ENCODE results near the gene B4GALT7.
"Not testable (repeated sequence)": the region's sequence is repeated elsewhere in the genome, so short reads cannot be mapped to it uniquely, and the experiment has no call there.

The B4GALT7 gene

GRCh38 chr5:177610770-177611445, 11.0 kb downstream of the B4GALT7 start:
- no peak for DNase-seq

DNA sequence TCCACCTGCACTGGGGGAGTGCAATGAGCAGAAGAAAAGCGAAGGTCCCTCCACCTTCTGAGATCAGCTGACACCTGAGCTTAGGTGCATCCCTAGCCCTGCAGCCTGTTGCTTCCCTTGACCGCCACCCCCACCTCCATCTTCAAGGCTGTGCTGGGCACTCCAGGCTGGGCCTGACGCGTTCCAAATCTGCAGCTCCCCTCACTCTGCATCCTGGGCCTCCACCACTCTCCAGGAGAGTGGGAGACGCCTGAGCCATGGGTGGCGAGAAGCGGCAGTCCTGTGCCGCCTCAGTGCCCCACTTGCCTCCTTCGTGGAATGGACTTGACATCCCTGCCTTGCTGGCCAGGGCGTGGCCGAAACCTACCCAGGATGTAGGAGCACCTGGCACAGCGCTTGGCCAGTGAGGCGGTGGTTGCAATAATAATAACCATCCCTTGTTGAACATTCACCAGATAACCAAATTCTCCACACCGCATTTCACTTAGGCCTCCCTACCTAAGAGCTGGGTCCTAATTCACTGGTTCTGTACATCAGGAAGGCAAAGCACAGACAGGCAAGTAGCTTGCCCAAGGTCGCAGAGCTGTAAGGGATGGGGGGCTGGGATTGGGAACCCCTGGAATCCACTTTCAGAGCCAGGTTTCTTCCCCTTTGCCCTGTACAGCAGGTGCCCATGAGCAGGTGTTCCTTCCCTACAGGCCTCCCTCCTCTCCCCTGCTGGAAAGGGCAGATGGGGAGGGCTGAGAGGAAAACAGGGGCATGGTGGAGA, 11.7 kb downstream of the B4GALT7 start:
- DNase-seq, result no peak

- DNase-seq, result no peak
Observed at GRCh38 chr5:177612215-177612673, 12.3 kb downstream of the B4GALT7 start.

GRCh38 chr5:177620560-177620959, 20.6 kb downstream of the B4GALT7 start:
- no peak for DNase-seq

GRCh38 chr5:177624172-177624571, 24.2 kb downstream of the B4GALT7 start:
- not testable (repeated sequence) for DNase-seq

- not testable (repeated sequence) for DNase-seq
Observed at GRCh38 chr5:177630186-177630585, 30.3 kb downstream of the B4GALT7 start.

DNA sequence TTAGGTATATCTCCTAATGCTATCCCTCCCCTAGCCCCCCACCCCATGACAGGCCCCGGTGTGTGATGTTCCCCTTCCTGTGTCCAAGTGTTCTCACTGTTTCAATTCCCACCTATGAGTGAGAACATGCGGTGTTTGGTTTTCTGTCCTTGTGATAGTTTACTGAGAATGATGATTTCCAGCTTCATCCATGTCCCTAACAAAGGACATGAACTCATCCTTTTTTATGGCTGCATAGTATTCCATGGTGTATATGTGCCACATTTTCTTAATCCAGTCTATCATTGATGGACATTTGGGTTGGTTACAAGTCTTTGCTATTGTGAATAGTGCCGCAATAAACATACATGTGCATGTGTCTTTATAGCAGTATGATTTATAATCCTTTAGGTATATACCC, 35.0 kb downstream of the B4GALT7 start:
- not testable (repeated sequence) for DNase-seq

DNA sequence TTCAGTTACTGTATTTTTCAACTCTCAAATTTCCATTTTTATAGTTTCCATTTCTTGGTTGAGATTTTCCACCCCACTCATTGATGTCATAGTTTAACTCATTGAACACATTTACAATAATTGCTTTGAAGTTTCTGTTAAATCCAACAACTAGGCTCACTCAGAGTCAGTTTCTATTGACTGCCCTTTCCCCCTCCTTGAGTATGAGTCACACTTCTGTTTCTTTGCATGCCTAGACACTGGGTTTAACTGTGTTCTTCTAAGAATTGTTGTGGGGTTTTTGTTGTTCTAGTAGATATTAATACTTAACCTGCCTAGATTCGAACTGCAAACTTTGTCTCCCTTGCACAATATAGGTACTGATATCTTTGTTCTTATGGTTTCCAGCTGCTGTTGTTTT, 45.5 kb downstream of the B4GALT7 start:
- not testable (repeated sequence) for DNase-seq

DNA sequence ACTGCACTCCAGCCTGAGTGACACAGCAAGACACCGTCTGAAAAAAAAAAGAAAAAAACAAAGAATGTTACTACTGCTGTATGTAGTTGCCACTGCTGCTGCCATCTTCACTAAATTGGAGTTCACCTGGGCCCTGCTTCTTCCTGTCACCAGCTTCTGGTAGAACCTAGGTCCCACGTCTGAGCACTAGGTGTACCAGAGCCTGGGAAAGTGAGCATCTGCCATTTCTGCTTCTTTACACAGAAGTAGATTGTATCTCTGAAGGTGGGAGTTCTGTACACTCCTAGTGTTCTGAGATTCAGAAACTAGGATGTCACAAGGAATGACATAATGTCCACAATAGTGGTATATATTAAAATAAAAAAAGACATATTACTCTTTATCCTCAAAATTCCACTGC, 51.3 kb downstream of the B4GALT7 start:
- not testable (repeated sequence) for DNase-seq

DNA sequence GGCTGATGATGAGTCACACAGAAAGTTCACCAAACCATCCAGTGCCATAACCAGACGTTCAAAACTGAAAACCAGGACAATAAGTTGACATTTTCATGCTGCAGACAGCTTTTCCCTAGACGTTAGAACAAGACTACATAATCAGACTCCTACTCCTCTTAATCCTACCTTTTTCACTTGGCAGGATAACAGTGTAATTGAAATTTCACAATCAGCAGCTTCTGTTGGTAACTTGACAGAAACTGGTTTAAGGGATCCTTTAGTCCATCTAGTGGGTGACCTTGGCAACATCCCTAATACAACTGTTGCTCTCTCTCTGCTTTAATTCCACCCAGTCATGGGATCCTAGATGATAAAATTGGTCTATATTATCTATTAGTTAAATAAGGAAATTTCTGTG, 57.9 kb downstream of the B4GALT7 start:
- not testable (repeated sequence) for DNase-seq

- DNase-seq, result not testable (repeated sequence)
Observed at GRCh38 chr5:177658542-177658941, 58.6 kb downstream of the B4GALT7 start.

Measured in NCI-H1048 (cell line).